ELF-1 (cell line): Measurements from ENCODE around the gene HPSE2.
A peak's percentile ranks its signal among the peaks of the same experiment; 100 is the strongest.

Experiments
- DNase-seq: peaks from one replicate; pipeline ENCODE4 v3.0.0-alpha.2; 2016; ENCODE audit warnings: low read depth, low spot score

HPSE2 gene

DNA sequence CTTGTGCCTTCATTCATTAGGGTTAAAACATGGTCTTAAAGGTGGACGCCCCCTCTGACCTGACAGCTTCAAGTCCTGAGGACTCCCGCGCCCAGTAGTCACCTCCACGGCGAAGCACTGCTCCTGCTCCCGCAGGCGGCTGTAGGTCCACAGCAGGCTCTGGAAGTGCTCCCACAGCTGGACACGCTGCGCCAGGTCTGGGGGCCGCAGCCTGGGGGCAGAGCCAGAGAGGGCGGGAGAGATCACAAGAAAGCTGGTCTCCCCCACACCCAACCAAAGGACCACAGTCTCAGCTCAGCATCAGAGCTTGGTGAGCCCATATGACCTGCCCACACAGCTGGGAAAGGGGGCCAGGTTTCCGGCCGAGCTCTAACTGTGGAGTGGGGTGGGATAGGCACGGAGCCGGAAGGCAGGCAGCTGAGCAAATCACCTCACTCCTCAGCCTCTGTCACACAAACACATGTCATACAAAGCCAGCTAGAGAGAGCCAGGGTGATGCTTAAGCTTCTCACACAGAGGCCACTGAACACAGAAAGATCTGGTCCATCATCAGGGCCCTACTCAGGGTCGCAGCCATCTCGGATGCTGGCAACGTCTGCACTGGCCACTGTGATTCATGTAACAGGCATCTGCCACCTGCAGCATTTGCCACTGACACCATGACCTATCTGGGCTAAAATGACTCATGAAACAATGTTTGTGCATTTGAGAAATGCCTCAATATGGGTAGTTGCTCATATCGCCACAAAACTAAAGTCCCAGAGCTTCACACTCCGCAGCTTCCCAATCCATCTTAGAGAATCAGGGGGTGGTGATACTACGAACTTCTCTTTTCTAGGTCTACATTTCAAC lies 801.5 kb downstream of the HPSE2 start:
- DNase-seq = no peak

- DNase-seq = no peak
Measured at GRCh38 chr10:98433371-98433770, 802.3 kb downstream of the HPSE2 start.

DNA sequence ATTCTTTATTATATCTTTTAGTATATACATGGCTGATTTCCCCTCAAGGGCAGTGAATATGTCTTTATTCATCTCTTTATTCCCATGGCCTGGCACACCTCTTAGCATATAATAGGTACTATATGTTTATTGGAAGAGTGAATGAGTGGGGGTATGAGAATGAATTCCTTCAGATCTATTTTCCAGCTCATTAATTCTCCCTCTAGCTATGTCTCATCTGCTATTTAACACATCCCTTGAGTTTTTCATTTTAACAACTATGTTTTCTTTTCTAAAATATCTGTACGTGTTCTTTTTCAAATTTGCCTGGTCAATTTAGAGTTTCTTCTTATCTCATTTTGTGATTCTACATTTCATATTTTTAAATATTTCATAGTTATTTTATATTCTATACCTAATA lies 803.3 kb downstream of the HPSE2 start:
- no peak for DNase-seq

GRCh38 chr10:98431016-98431415 lies 804.6 kb downstream of the HPSE2 start:
- DNase-seq = no peak

DNA sequence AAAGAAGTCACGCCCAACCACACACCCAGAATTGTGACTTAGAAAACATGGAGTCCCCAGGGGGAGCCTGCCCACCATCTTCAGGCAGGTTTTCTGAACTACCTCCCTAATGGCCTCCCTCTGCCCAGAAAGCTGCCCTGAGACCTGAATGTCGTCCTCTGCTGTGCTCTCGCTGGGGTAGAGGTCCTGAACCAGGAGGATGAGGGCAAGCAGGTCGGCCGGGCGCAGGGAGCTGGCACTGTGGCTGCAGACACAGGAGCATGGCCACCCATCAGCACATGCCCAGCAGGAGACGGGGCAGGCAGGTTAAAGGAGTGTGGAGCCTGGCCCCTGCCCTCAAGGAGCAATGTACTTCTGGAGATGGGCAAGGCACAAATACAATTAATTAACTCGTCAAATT lies 805.2 kb downstream of the HPSE2 start:
- DNase-seq = no peak

- no peak for DNase-seq
Measured at GRCh38 chr10:98429320-98430072, 806.2 kb downstream of the HPSE2 start.

- no peak for DNase-seq
Measured at GRCh38 chr10:98427011-98427515, 808.6 kb downstream of the HPSE2 start.

- peak; percentile 72 for DNase-seq
Measured at GRCh38 chr10:98425511-98426352, 809.9 kb downstream of the HPSE2 start.

DNA sequence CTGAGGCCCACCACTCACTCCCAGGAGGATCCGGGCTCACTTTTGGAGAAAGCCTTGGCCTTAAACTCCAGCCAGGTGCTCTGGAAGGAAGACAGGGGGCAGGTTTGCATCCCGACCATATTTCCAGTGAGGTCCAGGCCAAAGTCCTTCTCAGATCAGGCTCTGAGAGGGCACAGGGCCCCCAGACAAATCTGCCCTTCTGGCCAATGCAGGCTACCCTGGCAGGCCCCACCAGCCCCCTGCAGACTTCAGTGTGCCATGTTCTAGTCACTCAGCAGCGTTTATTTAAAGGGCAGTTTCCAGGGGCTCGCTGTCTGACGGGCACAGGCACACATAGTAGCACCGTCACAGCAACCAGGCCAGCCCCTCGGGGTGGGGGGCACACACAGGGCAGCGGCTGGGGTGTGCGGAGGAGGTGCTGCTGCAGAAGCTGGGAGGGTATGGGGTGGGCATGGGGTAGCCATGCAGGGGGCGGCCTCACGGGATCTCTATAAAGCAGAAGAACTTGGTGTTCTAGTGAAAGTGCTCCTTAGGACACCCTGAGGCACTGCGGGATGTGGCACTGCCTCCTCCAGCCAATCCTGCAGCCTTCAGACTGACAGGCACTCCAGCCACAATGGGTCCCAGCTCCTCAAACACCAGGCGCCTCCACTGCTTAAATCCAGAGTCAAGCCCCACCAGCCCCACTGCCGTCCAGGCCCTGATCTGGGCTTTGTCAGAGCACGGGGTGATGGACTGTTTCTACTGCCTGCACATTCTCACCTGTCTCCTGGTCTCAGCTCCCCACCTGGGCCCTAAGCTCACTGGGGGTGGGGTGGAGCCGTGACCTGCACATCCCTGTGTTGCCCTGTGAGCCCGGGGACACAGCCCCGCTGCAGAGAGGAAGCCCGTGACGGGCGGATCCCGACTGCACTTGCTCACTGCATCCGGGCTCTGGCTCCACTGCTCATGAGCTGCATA lies 811.1 kb downstream of the HPSE2 start:
- DNase-seq = peak; percentile 75

- peak; percentile 87 for DNase-seq
Measured at GRCh38 chr10:98423691-98424120, 811.9 kb downstream of the HPSE2 start.

GRCh38 chr10:98422182-98422581 lies 813.5 kb downstream of the HPSE2 start:
- DNase-seq = no peak

- no peak for DNase-seq
Measured at GRCh38 chr10:98420786-98421185, 814.9 kb downstream of the HPSE2 start.

DNA sequence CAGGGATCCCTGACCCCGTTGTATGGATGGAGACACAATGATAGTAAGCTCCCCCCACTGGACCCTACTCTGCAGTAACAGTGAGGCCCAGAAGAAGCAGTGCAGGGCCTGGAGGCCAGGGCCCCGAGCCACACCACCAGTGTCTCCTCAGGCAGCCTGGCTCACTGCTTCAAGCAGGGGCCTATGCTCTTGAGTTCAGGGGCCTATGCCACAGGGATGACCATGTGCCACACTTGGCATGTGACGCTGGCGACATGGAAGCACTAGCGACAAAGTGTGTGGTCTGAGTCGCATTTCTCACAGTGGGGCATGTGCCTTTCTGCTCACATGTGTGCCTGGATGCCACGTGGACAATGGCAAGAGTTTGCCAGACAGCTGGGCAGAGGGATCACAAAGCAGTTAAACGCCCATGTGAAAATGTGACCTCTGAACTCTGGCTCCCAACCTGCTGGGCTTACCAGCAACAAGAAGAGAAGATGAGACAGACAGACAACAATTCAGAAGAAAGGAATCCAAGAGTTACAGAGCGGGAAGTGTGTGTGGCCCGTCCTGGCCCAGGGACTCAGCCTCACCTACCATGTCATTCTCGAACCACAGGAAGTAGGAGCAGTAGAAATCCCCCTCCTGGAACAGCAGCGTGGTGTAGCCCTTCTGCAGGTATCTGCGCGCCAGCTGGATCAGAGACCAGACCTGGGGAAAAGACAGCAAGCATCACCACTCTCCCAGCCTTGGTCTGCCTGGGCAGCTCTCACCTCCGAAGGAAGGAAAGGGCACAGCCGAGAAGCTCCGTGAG lies 816.0 kb downstream of the HPSE2 start:
- DNase-seq = no peak

GRCh38 chr10:98418665-98419468 lies 816.8 kb downstream of the HPSE2 start:
- no peak for DNase-seq

DNA sequence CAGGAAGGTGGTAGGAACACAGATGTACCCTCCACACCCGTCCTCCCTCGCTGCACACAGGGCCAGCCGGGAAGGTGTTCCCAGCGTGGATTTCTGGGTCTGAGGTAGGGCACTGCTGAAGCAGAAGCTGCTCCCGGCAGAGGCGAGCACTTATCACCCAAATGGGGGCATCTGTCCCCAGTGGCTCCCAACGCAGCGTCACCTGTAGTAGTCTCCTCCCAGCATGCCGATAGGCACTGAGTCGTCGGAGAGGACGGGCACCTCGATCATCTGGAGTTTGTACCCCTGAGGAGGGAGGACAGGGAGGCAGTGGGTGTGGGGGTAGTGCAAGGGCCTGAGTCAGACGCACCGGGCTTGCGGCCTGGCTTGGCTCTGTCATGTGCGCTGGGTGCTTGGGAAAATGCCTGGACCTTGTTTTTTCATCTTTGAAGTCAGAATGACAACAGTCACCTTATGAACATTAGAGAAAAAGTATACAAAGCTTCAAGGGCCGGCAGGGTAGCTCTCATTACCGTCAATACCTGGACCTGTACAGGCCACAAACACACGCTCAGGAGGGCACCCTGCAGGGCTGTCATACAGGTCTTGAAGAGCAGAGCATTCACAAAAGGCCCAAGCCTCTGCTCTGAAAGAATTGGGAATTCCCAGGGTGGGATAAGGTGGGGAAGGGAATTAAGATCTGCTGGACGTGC lies 817.5 kb downstream of the HPSE2 start:
- no peak for DNase-seq

- no peak for DNase-seq
Measured at GRCh38 chr10:98417481-98417959, 818.1 kb downstream of the HPSE2 start.

DNA sequence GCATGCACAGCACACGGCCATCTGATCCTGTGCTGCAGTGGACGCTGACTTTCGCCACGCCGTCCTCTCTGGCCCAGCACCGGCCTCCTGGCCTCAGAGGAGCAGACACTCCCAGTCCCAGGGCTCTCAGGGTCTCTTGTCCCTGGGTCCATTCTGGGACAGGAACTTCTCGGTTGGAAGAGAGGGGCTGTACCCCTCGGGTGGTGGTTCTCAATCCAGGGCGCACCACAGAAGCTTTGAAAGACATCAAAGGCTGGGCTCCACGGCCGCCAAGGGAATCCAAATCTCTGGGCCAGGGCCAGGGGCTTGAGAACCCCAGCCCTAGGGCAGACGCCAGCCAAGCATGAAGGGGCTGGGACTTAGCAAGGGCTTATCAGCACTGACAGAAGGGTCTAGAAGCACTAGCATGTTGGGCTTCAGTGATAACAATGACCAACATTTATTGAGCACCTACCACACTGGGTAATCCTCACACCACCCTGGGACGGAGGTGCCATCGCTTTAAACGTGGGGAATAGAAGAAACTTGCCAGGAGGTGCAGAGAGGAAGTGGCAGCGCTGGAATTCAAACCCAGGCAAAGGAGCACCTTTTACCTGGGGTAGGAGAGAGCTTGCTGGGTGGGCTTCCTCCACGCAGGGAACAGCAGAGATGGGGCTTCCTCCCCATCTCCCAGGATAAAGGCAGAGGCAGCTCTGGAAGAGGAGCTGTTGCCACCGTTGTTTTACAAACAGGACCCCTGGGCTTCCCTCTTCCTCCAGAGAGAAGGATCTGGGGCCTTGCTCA lies 818.9 kb downstream of the HPSE2 start:
- DNase-seq = no peak
